Panc1 (cell line): Measurements from ENCODE around the gene TBPL2. TPM values are rescaled to one million over a fixed set of nuclear protein-coding genes. Genes with fewer than 3 reads are reported as not detected.

Experiments
- ATAC-seq: fragments of 200-7000 bp; cut with Tn5 transposase; 2 replicates; pipeline ENCODE4 v1.9.1; 2020; ENCODE audit warnings: mild to moderate bottlenecking, moderate library complexity
- BruUV-seq: library from RNA; stranded (reverse); fragments of 400-500 nt; replicated peaks from 2 replicates; lab custom pipeline; 2021; lab: Mats Ljungman, UMichigan
- CTCF ChIA-PET: fragments of 300-600 bp; sonication (Branson Sonifier 250); formaldehyde crosslinking; loops from one replicate; lab custom pipeline; 2022; ENCODE audit warnings: antibody characterized with exemption; lab: Charles Lee
- POLR2A ChIA-PET: fragments of 300-600 bp; sonication (Branson Sonifier 250); formaldehyde crosslinking; loops from one replicate; lab custom pipeline; 2022; ENCODE audit warnings: antibody characterized with exemption; lab: Charles Lee
- DNase-seq: peaks from one replicate; pipeline ENCODE4 v3.0.0-alpha.2; 2010; ENCODE audit warnings: low read depth, low spot score
- H3K27ac ChIP-seq: 2 replicates; pipeline ENCODE4 v1.5.1; 2011; ENCODE audit warnings: mild to moderate bottlenecking, low read length, inconsistent platforms
- H3K27me3 ChIP-seq: fragments of 200-500 bp; sonication (Bioruptor generic); 2 replicates; pipeline ENCODE4 v1.6.0; 2014; ENCODE audit warnings: low read length, inconsistent platforms; ENCODE audit not compliant: control insufficient read depth, insufficient read depth
- H3K36me3 ChIP-seq: fragments of 200-500 bp; sonication (Bioruptor generic); 2 replicates; pipeline ENCODE4 v1.5.1; 2014; ENCODE audit warnings: inconsistent platforms, mild to moderate bottlenecking, low read length, moderate library complexity; ENCODE audit not compliant: control insufficient read depth, insufficient read depth
- H3K4me1 ChIP-seq: 2 replicates; pipeline ENCODE4 v1.5.1; 2011; ENCODE audit warnings: inconsistent platforms, mild to moderate bottlenecking, low read length, moderate library complexity; ENCODE audit not compliant: control insufficient read depth, insufficient read depth
- H3K4me3 ChIP-seq, 2 experiments: 2 replicates each; pipeline ENCODE4 v1.5.1; 2011 to 2012; ENCODE audit warnings: low read depth in 2 of 2, low read length in 2 of 2, mild to moderate bottlenecking in 2 of 2, inconsistent platforms in 1 of 2, moderate library complexity in 1 of 2
- H3K9me3 ChIP-seq: fragments of 200-500 bp; sonication (Bioruptor generic); 2 replicates; pipeline ENCODE4 v1.5.1; 2014; ENCODE audit warnings: low read depth, mild to moderate bottlenecking, inconsistent platforms, low read length, moderate library complexity; ENCODE audit not compliant: control insufficient read depth, insufficient read depth
- CTCF ChIP-seq: fragments of 450-650 bp; IDR thresholded peaks from 2 replicates; pipeline ENCODE4 v1.5.1; 2017; ENCODE audit warnings: mild to moderate bottlenecking
- POLR2AphosphoS5 ChIP-seq: IDR thresholded peaks from 2 replicates; pipeline ENCODE4 v1.6.1; 2012; ENCODE audit warnings: mild to moderate bottlenecking, low read depth, low read length, moderate library complexity
- REST ChIP-seq, 2 experiments: IDR thresholded peaks; 2 replicates each; pipeline ENCODE4 v1.6.1; 2011 to 2012; ENCODE audit warnings: low read depth in 2 of 2, control low read depth in 1 of 2, low read length in 1 of 2, mild to moderate bottlenecking in 1 of 2, moderate library complexity in 1 of 2; ENCODE audit not compliant: insufficient read depth in 1 of 2
- SIN3A ChIP-seq: IDR thresholded peaks from 2 replicates; pipeline ENCODE4 v1.6.1; 2012; ENCODE audit warnings: low read depth, mild to moderate bottlenecking, low read length, moderate library complexity, borderline replicate concordance; ENCODE audit not compliant: insufficient read depth
- TCF7L2 ChIP-seq: IDR thresholded peaks from 2 replicates; pipeline ENCODE4 v1.6.1; 2011; ENCODE audit warnings: mild to moderate bottlenecking, low read depth, low read length, inconsistent platforms
- in situ Hi-C: cut with HindIII; loops from 2 replicates; pipeline ENCODE4 v1.10.0; 2016; ENCODE audit warnings: low sequenced_read_pairs, low pct_unique_long_range_greater_than_20kb
- intact Hi-C: fragments of 100-400 bp; cut with micrococcal nuclease; formaldehyde crosslinking; loops from one replicate; pipeline ENCODE4 v1.10.0; 2022; ENCODE audit not compliant: unreplicated experiment
- total RNA-seq: library from RNA; stranded (reverse); gene quantifications from one replicate; pipeline ENCODE4 v1.2.1, GENCODE V29; 2021; ENCODE audit not compliant: unreplicated experiment

The TBPL2 gene
- total RNA-seq, 1 experiment from 2014 or later: not detected

DNA sequence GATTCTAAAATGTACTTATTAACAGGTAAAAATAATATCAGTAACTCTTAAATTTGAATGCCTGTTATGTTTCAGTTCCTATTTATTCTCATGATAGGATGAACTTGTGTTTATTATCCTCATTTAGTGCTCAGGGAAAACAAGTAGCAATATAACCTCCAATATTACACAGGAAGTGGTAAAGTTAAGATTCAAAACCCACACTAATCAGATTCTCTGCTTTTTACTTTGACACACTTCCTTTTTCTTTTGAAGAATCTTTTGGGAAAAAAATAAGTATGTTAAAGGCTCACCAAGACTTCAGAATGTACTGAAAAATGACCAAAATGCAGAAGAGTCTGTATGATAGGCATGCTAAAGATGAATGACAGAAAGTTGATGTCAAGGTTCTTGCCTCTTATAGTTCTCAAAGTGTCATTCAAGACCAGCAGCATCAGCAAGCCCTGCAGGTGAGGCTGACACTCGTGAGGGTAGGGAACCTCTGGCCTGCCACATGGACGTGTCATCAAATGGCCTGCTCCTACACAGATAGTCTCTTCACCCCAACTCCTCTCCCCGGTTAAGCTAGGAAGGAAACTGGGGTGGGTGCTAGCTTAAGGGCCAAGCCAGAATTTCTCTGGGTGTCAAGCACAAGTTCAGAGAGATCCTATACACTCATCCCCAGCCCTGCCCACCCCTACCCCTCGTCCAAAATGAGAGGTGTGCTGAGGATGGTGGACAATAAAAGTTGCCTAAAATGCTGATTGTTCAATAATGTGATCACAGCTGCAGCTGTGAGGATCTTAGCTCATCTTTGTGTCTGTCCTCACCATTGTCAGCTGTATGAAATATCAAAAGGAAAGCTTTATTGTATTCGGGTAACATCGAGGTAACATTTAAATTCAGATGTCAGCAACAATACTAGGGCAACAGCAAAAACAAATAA lies 6.3 kb downstream of the TBPL2 start:
- intact Hi-C loops (loop anchor here (10.0 kb wide), 1 partner anchor 1041 kb away; no protein-coding TSS in a partner anchor), in situ Hi-C loops (no loop called here)
- no peaks in the 10 kb centered on the region for H3K36me3 ChIP-seq
- no peak overlapping the region for H3K27ac ChIP-seq
- POLR2A ChIA-PET: no interaction called here
- no peaks in the 10 kb centered on the region for H3K27me3 ChIP-seq
- no peak for DNase-seq
- no peak for ATAC-seq
- peaks cover 16% of the 10 kb centered on the region for H3K4me1 ChIP-seq
- no TSS peak for BruUV-seq
- H3K4me3 ChIP-seq: no peak overlapping the region
- H3K9me3 ChIP-seq: no peaks in the 10 kb centered on the region
- CTCF ChIA-PET: no interaction called here
- TF ChIP-seq TCF7L2 (no peak), POLR2AphosphoS5 (no peak), REST (IDR thresholded peaks at IDR 0.05; ENCODE audit: insufficient read depth in 1 of 2, low read depth in 2 of 2, low read length in 1 of 2) (no peak), CTCF (no peak), SIN3A (no peak)

DNA sequence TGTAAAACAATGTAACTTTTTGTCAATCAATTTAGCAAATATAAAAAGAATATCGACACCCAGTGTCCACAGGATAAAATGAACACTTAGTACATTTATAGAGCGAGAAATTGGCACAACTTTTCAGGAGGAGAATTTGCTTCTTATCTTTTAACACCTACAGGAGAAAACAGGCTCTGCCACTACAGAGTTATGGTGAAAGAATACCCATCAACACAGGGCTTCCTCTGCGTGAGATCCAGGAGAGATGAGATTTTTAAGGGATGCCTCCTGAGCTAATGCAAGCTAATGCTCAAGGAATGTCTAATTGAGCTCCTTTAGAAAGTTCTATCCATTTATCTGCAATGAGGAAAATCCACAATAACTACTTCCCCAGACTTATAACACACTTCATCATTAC lies 7.8 kb downstream of the TBPL2 start:
- intact Hi-C loops: loop anchor here (10.0 kb wide), 1 partner anchor 1042 kb away; no protein-coding TSS in a partner anchor
- TF ChIP-seq REST (IDR thresholded peaks at IDR 0.05; ENCODE audit: insufficient read depth in 1 of 2, low read depth in 2 of 2, low read length in 1 of 2): no peak
- TF ChIP-seq TCF7L2: no peak
- TF ChIP-seq CTCF: no peak
- TF ChIP-seq POLR2AphosphoS5: no peak
- no peak for TF ChIP-seq SIN3A

More for the DNA sequence above, 7.8 kb downstream of the TBPL2 start:
- BruUV-seq: no TSS peak
- no peaks in the 10 kb centered on the region for H3K9me3 ChIP-seq
- no peak overlapping the region for H3K27ac ChIP-seq
- no peaks in the 10 kb centered on the region for H3K27me3 ChIP-seq
- H3K4me1 ChIP-seq: peaks cover 6% of the 10 kb centered on the region
- H3K4me3 ChIP-seq: no peak overlapping the region
- ATAC-seq (no peak), DNase-seq (no peak)
- H3K36me3 ChIP-seq: no peaks in the 10 kb centered on the region
- in situ Hi-C loops: no loop called here
- ChIA-PET POLR2A (no interaction called here), CTCF (interaction anchor here (0.6 kb wide), 2 partner anchors 301 to 1090 kb away, joined by 3 to 6 read pairs; no protein-coding TSS in a partner anchor)
